HTERT RPE-1 (cell line): Measurements from ENCODE around the gene NTNG1.

Source experiments
- in situ Hi-C: fragments of 300-500 bp; cut with MboI; formaldehyde crosslinking; loops from 4 replicates; pipeline ENCODE4 v1.14.3; 2020; ENCODE audit warnings: low sequenced_read_pairs

NTNG1 gene

GRCh38 chr1:107487506-107487905, 346.7 kb downstream of the NTNG1 start:
- in situ Hi-C loops, result no loop called here

DNA sequence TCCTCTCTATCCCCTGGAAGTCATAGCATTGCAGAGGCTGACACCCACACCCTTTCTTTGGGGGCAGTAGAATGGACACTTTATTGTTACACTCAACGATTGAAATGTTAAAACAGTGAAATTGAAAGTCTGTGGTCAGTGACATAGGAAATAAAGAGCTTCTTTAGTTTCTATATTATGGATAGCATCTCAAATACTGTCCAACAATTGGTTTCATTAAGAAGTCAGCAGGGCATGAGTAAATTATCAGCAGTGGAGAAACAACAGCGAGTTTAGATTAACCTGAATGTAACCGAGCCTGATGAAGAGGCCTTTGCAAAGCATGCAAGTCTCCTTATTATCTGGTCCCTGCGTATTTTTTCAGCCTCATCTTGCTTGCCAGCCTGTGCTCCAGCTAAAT, 350.7 kb downstream of the NTNG1 start:
- in situ Hi-C loops, result no loop called here

- in situ Hi-C loops, result no loop called here
Measured at GRCh38 chr1:107493111-107493716, 352.4 kb downstream of the NTNG1 start.

DNA sequence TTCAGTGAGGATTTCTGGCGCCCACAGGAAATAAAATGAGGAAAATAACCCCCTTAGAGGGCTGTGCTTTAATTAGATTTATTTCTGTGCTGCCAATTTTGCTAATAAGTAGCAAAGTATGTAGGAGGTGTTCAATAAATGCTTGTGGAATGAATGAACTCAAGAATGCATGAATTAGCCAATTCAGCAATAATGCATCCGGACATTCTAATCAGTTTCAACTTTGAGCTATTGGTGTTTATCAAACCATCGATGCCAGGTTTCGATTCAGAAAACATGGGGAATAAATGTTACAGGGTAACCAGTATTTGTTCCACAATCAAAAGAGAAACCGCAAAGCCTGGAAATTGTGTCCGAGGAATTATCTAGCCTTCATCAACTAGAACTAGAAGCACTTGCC, 353.2 kb downstream of the NTNG1 start:
- in situ Hi-C loops, result no loop called here

DNA sequence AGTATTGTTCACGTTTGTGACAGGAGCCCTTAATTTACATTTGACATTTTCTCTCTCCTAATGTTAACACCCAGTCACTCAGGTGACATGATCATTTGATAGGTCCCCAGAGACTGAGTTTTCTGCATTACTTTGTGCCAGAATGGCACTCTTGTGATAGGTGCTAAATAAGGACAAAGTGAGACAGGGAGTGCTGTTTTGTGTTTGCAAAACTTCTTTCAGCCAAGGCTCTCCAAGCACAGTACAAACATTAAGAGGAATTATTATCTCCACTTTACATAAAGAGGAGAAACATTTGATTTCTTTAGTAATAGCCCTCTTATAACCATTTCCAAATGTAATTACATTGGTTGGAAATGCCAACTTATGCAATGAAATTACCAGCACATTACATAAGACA, 355.2 kb downstream of the NTNG1 start:
- in situ Hi-C loops, result no loop called here

DNA sequence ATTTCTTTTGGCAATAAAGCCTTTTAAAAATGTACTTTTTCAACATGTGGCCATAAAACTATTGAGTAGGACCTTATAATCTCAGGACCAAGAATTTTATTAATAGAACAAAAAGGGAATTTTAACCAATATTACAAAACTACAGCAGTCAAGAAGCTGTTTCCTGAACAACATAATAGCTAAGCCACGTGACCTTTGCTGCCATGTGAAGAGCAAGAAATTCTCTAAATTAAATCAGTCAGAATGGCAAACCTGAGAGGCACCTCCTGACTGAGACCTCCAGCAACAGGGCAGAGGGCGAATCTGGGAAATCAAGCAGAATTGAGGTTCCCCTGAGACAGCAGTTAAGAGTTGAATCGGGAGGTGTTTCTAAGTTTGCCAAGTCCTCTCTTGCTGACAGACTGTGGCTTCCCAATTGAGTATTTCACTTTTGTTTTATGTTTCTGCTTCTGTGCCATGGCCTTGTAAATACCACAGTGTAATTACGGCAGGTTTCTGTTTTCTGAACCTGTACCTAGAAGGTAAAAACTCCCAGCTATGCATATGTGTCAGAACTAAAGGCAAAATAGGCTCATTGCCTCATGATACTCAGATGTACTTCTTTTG, 358.4 kb downstream of the NTNG1 start:
- in situ Hi-C loops, result no loop called here

DNA sequence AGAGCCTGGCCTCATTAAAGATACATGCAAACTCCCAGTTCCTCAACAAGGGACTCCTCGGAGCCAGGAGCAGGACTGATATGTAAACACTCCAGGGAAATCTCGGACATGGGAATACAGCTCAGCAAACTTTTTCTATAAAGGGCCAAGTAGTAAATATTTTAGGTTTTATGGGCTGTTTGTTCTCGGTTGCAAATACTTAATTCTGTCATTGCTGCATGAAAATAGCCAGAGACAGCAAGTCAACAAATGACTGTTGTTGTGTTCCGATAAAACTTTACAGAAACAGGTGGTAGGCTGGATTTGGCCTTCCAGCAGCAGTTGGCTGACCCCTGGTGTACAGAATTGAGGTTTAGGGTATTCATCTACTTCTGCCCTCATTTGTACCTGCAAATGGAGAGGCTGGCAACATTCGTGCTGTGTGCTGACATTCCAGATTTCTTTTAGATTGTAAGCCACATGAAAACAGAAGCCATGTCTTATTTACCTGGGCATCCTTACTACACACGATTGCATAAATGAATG, 360.3 kb downstream of the NTNG1 start:
- in situ Hi-C loops, result no loop called here

DNA sequence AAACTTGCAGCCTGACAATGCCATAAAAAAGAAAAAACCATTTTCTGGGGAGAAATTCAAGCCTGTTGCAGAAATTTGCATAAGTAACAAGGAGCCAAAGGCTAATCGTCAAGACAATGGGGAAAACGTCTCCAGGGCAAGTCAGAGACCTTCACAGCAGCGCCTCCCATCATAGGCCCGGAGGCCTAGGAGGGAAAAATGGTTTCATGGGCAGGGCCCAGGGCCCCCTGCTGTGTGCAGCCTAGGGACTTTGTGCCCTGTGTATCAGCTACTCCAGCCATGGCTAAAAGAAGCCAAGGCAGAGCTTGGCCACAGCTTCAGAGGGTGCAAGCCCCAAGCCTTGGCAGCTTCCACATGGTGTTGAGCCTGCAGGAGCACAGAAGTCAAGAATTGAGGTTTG, 369.5 kb downstream of the NTNG1 start:
- in situ Hi-C loops, result no loop called here

- in situ Hi-C loops, result no loop called here
Measured at GRCh38 chr1:107512836-107513235, 372.0 kb downstream of the NTNG1 start.

DNA sequence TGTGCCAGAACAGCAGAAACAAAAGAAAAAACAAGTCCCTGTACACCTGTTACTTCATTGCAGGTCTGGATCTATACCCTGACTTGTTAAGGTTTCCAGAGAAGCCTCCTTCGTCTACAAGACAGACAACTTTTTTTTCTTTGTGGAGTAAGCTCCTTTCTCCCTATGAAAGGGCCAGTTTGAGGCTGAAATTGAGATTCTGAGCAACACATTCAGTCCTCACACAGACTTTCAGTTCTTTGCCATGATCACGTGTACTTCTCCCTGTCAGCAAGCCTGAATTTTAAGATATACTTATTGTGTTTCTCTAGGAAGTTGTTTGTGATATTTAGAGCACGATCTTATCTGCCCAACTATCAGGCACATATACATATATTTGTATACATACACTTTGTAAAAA, 374.0 kb downstream of the NTNG1 start:
- in situ Hi-C loops, result no loop called here

GRCh38 chr1:107515702-107516101, 374.9 kb downstream of the NTNG1 start:
- in situ Hi-C loops, result no loop called here

GRCh38 chr1:107523061-107523460, 382.2 kb downstream of the NTNG1 start:
- in situ Hi-C loops, result no loop called here

DNA sequence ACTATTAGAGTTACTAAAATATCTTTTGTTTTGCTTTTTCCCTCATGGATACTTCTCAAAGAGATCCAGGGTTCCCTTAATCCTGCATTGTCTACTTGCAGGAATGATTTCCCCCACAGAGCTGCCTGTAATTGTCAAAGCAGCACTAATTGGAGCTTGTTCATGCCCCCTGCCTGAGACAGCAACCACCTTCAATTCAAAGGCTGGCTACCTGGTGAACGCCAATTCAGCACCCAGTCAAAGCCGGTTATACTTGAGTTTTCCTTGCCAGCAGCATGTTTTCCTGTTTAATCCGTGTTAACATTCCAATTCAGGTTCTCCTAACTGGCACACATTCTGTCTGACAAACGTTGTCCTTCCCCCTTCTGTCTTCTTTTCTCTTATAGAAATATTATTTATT, 382.9 kb downstream of the NTNG1 start:
- in situ Hi-C loops, result no loop called here

DNA sequence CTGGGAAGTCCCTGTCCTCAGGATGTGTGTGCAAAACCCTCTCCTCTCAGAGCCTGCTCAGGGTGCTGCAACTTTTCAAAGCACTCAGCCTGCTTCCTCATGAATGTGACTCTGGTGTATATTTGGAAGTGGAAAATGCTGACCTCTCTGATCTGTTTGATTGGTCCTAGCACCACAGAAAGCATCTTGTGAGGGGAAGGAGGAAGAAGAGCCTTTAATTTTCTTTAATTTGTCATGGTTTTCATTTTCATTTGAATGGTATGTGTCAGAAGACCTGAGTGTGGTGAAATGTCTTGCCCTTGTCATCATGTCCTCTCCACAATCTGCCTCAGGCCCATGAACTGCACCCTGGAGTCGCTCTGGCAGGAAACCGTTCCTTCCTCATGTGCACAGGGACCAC, 383.5 kb downstream of the NTNG1 start:
- in situ Hi-C loops, result no loop called here

DNA sequence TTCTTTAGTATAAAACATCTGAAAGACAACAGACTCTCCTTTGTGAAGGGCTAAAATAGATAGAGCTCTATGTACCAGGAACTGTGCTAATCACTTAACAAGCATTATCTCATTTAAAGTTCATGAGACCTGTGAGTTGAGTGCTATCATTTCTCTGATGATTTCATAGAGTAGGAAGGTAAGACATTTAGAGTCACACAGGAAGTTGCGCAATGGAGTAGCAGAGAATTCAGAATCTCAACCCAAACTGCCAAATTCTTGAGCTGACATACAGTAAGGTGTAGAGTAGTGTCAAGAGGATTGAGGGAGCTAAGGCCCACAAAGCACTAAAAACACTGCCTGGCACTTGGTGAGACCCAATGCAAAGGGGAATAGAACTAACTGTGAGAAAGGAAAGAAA, 384.3 kb downstream of the NTNG1 start:
- in situ Hi-C loops, result no loop called here

DNA sequence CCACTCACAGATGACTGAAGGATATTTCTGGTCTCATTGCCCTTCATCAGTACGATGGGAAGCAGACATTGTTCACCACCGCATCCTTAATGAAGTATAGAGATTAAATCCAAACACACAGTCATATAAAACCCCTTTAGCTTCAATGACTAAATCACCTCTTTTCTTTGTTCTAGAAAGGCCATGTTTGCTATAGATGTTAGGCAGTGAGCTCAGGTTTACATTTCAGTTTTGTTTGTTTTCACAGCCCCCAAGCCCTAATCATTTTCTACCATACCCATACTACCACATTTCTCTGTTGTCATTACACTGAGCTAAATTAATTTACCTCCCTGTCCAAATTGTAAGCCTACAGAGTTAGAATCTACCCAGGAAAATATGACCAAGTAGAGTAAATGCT, 385.1 kb downstream of the NTNG1 start:
- in situ Hi-C loops, result no loop called here

GRCh38 chr1:107526524-107527198, 385.8 kb downstream of the NTNG1 start:
- in situ Hi-C loops, result no loop called here

- in situ Hi-C loops, result no loop called here
Measured at GRCh38 chr1:107529511-107530149, 388.8 kb downstream of the NTNG1 start.

DNA sequence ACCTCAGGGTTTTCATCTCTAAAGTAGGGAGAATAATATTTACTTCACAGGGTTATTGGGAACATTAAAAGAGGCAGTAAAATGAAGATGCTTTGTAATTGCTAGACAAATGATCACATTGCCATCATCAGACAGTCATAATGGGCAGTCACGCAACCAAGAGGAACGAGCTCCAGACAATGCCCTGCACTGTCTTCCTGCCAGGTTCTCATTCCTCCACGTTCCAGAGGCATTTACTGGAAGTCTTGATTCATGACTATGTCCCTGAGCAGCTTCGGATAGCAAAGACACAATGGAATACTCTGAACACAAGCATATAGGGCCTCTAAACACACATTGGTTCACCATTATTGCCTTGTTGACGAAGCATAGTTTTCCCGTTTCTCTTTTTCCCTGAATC, 389.7 kb downstream of the NTNG1 start:
- in situ Hi-C loops, result no loop called here

DNA sequence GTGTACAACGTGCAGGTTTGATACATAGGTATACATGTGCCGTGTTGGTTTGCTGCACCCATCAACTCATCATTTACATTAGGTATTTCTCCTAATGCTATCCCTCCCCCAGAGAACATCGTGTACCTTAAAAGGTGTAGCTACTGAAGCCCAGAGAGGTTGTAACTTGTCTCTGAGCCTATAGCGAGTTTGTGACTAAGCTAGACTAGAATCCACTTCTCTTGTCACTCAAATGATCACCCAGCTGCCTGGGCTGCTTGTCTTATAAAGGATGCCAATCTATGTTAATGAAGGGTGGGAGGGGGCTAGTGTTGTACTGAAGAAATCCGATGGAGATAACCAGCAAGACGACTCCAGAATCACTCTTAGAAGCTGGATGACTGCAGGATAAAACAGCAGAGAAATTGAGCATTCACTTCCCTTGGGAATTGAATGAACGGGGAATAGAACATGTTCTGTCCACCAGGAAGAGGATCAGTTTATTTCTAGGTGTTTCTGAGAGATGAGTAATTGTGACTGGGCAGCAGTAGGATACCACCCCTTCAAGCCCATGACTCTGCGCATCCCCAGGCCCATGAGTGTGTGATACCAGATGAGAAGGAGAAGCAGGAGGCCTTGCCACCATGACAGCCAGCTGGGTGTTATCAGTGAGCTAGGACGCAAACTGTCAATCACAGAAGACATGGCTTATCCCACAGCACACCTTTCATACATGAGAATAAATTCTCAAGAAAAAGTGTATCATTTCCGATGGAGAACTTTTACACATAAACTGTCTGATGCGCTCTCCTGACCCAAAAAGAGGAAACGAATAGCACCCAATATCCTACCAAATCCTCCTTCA, 390.4 kb downstream of the NTNG1 start:
- in situ Hi-C loops, result no loop called here

- in situ Hi-C loops, result no loop called here
Measured at GRCh38 chr1:107532318-107532717, 391.5 kb downstream of the NTNG1 start.
